ENCODE measurements around the gene ATP1A2.
A peak's percentile ranks its signal among the peaks of the same experiment; 100 is the strongest.

Gene ATP1A2

GRCh38 chr1:160092366-160093068 is 23.0 kb upstream of the ATP1A2 start:
- in situ Hi-C loops (cut with MboI; ENCODE audit: low sequenced_read_pairs): no loop called here
- H3K36me3 ChIP-seq (replicated peaks): no peaks in the 10 kb centered on the region

GRCh38 chr1:160093069-160093395 is 22.5 kb upstream of the ATP1A2 start:
- no peaks in the 10 kb centered on the region for H3K36me3 ChIP-seq (replicated peaks)
- peaks cover 18% of the 10 kb centered on the region for H3K4me1 ChIP-seq
- no peaks in the 10 kb centered on the region for H3K9me3 ChIP-seq
- in situ Hi-C loops (cut with MboI; ENCODE audit: low sequenced_read_pairs): no loop called here
- H3K4me3 ChIP-seq: no peak overlapping the region
- no peaks in the 10 kb centered on the region for H3K27me3 ChIP-seq (ENCODE audit: low read depth)
- no peak for DNase-seq (ENCODE audit: low spot score in 2 of 2)

More at GRCh38 chr1:160092366-160093068, 23.0 kb upstream of the ATP1A2 start:
- no peak for DNase-seq (ENCODE audit: low spot score in 2 of 2)
- peaks cover 17% of the 10 kb centered on the region for H3K4me1 ChIP-seq
- no peak overlapping the region for H3K4me3 ChIP-seq
- no peaks in the 10 kb centered on the region for H3K27me3 ChIP-seq (ENCODE audit: low read depth)
- H3K9me3 ChIP-seq: no peaks in the 10 kb centered on the region

- in situ Hi-C loops (cut with MboI; ENCODE audit: low sequenced_read_pairs): no loop called here
- no peak for DNase-seq (ENCODE audit: low spot score in 2 of 2)
- H3K36me3 ChIP-seq (replicated peaks): no peaks in the 10 kb centered on the region
- H3K9me3 ChIP-seq: no peaks in the 10 kb centered on the region
- H3K27me3 ChIP-seq (ENCODE audit: low read depth): no peaks in the 10 kb centered on the region
- no peak overlapping the region for H3K4me3 ChIP-seq
- H3K4me1 ChIP-seq: peaks cover 18% of the 10 kb centered on the region
Measured at GRCh38 chr1:160093624-160094290, 21.8 kb upstream of the ATP1A2 start.

DNA sequence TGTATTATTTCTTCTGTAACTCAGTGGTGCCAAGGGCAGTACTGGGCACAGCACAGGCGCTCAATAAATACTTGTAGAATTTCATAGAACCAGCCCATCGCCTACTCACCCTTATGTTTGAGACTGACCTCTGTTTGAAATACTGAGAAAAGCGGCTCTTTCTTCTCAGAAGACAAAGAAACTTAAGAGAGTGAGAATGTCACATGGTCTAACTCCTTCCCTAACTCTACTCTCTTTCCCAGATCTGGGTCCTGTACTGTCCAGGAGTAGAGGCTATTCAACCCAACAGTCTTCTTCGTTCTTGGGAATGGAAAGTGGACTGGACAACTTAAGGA is 21.3 kb upstream of the ATP1A2 start:
- in situ Hi-C loops (cut with MboI; ENCODE audit: low sequenced_read_pairs): no loop called here
- no peak overlapping the region for H3K4me3 ChIP-seq
- H3K36me3 ChIP-seq (replicated peaks): no peaks in the 10 kb centered on the region
- no peak for DNase-seq (ENCODE audit: low spot score in 2 of 2)
- no peaks in the 10 kb centered on the region for H3K9me3 ChIP-seq
- H3K4me1 ChIP-seq: peaks cover 20% of the 10 kb centered on the region
- no peaks in the 10 kb centered on the region for H3K27me3 ChIP-seq (ENCODE audit: low read depth)

DNA sequence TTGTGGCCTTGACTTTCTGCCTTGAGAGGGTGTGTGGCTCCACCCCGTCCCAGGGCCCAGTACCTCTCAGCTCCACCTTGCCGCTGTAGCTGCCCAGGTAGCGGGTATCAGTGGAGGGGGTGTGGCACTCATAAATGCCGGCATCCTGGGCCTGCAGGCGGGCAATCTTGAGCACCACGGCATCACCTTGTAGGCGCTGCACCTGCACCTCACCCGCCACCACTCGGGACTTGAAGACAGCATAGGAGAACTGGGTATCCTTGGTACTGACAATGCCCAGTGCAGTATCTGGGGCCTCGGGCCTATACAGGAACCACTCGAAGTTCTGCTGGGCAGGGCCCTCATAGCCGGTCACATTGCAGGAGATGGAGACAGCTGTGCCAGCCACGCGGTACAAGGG is 20.8 kb upstream of the ATP1A2 start:
- H3K36me3 ChIP-seq (replicated peaks): no peaks in the 10 kb centered on the region

DNA sequence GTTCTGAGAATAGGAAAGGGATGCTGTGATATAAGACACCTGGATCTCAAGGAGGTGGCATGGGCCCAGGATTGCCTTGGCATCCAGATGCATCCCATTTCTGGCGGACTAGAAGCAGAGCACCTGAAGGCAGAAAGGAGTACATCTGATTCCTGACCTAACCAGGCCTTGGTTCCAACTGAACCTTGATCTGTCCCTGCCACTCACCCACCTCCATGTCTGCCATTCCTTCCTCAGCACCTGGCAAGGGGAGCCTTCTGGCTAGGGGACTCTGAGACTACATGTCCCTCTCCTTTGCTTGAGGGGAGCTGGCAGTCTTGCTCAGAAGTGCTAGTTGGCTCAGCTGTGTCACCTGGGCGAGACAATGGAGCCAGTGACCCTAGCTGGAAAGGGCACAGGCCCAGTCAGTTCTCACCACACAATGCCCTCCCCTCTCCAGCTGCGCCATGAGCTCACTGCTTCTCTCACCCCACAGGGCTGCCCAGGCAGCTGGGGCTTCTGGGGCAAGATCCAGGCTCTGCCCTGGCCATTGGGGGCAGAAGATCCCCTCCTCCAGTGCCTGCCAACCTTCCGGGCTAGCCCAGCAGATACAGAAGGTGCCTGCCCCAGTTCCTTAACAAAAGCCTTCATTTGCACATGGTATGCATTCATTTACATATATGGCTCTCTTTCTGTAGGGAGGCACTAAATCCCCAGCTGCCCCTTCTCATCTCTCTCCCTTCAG is 20.0 kb upstream of the ATP1A2 start:
- no peaks in the 10 kb centered on the region for H3K27me3 ChIP-seq (ENCODE audit: low read depth)
- peak; percentile 50 to 66 for DNase-seq (ENCODE audit: low spot score in 2 of 2)
- in situ Hi-C loops (cut with MboI; ENCODE audit: low sequenced_read_pairs): no loop called here
- H3K36me3 ChIP-seq (replicated peaks): no peaks in the 10 kb centered on the region
- H3K4me3 ChIP-seq: no peak overlapping the region
- no peaks in the 10 kb centered on the region for H3K9me3 ChIP-seq
- peaks cover 22% of the 10 kb centered on the region for H3K4me1 ChIP-seq

More for the DNA sequence above, 20.8 kb upstream of the ATP1A2 start:
- no peak for DNase-seq (ENCODE audit: low spot score in 2 of 2)
- H3K9me3 ChIP-seq: no peaks in the 10 kb centered on the region
- no peak overlapping the region for H3K4me3 ChIP-seq
- H3K4me1 ChIP-seq: peaks cover 22% of the 10 kb centered on the region
- in situ Hi-C loops (cut with MboI; ENCODE audit: low sequenced_read_pairs): no loop called here
- H3K27me3 ChIP-seq (ENCODE audit: low read depth): no peaks in the 10 kb centered on the region

GRCh38 chr1:160096274-160097116 is 19.1 kb upstream of the ATP1A2 start:
- no peaks in the 10 kb centered on the region for H3K9me3 ChIP-seq
- H3K36me3 ChIP-seq (replicated peaks): no peaks in the 10 kb centered on the region
- H3K27me3 ChIP-seq (ENCODE audit: low read depth): no peaks in the 10 kb centered on the region
- DNase-seq (ENCODE audit: low spot score in 2 of 2): peak in 1 of 2 experiments; percentile 25
- in situ Hi-C loops (cut with MboI; ENCODE audit: low sequenced_read_pairs): no loop called here
- no peak overlapping the region for H3K4me3 ChIP-seq
- H3K4me1 ChIP-seq: peaks cover 25% of the 10 kb centered on the region

DNA sequence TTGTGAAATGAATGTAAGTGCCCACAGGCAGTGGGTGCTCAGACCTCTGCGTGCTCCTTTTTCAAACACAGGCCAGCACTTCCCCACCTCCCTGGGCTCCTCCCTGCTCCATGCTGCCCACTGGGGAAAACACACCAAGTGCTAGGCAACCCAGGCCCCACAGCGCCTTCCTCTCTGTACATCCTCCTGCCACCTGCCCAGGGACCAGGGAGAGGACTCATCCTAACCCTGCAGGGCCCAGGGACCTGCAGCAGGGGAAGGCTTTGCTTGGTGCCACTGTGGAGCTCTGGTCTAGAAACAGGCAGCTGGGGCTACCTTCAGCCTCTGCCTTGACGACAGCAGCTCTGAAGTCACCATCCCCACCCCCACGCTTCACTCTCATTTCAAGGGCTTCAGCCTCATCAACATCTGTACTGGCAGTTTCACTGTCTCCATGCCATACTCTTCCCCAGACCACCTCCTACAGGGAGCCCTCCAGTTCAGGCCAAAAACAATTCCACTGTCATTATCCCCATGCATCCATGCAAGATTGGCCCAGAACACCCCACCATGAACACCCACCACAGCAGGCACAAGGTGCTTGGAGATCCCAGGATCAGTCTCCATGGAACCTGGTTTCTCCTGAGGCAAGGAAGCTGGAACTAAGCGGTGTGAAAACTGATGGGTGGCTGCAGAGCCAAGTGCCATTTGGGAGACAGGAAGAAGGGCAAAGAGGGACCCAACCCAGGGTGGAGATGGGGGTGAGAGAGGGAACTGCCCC is 18.2 kb upstream of the ATP1A2 start:
- no peak for DNase-seq (ENCODE audit: low spot score in 2 of 2)
- Histone ChIP-seq H3K4me3 (peak overlapping the region; percentile 66), H3K4me1 (peaks cover 25% of the 10 kb centered on the region), H3K36me3 (replicated peaks) (no peaks in the 10 kb centered on the region), H3K9me3 (no peaks in the 10 kb centered on the region), H3K27me3 (ENCODE audit: low read depth) (no peaks in the 10 kb centered on the region)
- in situ Hi-C loops (cut with MboI; ENCODE audit: low sequenced_read_pairs): no loop called here

DNA sequence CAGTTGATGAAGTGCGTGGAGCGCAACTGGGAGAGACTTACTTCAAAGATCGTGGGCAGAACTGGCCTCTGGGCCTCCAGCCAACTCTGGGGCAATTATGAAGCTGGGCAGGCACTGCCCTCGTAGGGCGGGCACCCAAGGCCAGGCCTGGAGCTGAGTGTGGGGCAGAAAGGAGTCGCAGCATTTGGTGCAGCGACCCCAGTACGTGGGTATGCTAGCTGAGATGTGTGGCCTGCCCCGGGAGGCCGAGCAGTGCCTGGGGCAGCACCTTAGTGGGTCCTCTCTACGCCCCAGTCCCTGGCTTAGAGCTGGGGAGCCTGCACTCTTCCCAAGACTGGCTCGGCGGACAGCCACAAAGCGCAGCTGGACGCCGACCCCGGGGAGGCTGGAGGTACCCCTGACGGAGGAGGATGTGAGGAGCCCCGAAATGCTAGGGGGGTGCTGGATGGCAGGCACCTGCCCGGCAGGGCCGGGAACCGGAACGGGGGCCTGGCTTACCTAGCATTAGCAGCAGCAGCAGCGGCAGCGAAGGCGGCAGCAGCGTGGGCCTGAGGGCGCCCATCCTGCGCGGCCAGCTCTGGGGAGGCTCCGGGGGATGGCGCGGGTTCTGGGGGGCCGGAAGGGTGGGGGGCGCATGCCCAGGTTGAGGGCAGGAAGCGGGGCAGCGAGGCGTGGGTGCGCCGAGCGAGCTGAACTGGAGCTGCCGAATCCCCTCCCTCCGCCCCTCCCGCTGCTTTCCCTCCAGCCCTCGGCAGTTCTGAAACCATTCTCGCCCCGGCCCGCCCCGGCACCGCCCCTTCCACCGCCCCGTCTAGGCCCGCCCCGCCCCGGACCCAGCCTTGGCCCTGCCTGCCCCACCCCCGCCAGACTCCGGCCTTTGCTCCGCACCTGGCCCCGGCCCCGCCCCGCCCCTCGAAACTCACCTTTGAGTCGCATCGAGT is 17.4 kb upstream of the ATP1A2 start, which contains the start of gene IGSF8:
IGSF8 (minus strand) TSS at position 709 of the 941 bp plus-strand sequence; CDS start at position 562, 147 bp downstream.
- peaks cover 25% of the 10 kb centered on the region for H3K4me1 ChIP-seq
- H3K36me3 ChIP-seq (replicated peaks): no peaks in the 10 kb centered on the region
- peak; percentile 77 to 95 for DNase-seq (ENCODE audit: low spot score in 2 of 2)
- peak within 1 kb of the TSS; percentile 66 for H3K4me3 ChIP-seq
- no peaks in the 10 kb centered on the region for H3K27me3 ChIP-seq (ENCODE audit: low read depth)
- H3K9me3 ChIP-seq: no peaks in the 10 kb centered on the region
- in situ Hi-C loops (cut with MboI; ENCODE audit: low sequenced_read_pairs): no loop called here

GRCh38 chr1:160098852-160099561 is 16.6 kb upstream of the ATP1A2 start:
- peak; percentile 84 to 98 for DNase-seq (ENCODE audit: low spot score in 2 of 2)
- H3K4me1 ChIP-seq: peaks cover 25% of the 10 kb centered on the region
- no peaks in the 10 kb centered on the region for H3K27me3 ChIP-seq (ENCODE audit: low read depth)
- peak overlapping the region; percentile 28 for H3K4me3 ChIP-seq
- in situ Hi-C loops (cut with MboI; ENCODE audit: low sequenced_read_pairs): no loop called here
- H3K9me3 ChIP-seq: no peaks in the 10 kb centered on the region
- no peaks in the 10 kb centered on the region for H3K36me3 ChIP-seq (replicated peaks)

DNA sequence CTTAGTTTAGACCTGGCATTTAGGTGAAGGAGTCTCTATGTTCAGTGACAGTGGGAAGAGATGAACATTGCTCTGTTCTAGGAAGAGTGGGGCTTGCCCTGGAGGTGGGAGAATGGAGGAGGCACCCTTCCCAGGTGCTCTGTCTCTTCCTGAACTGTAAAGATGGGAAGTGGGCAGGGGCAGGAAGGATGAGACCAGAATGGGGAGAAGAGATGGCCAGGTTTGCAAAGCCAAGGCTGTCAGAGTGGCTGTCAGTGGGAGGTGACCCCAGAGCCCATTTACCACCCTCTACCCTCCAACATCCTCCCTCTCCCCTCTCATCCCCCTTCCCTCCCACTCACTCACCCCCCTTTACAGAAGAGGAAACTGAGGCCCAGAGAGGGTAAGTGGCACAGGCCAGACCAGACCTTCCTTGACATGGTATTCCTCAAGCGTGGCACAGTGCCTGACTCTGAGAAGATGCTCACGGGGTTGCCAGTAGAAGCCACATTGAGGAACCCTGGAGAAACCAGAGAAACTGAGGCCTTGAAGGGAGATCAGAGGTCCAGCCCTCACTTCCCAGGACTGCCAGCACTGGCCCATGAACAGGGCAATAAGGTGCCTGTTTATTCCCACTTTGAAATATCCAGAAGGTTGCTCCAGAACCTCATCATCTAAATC is 15.7 kb upstream of the ATP1A2 start:
- peaks cover 25% of the 10 kb centered on the region for H3K4me1 ChIP-seq
- in situ Hi-C loops (cut with MboI; ENCODE audit: low sequenced_read_pairs): loop anchor here (5.0 to 10.0 kb wide), 2 partner anchors 145 to 192 kb away; no protein-coding TSS in a partner anchor

More for the DNA sequence above, 15.7 kb upstream of the ATP1A2 start:
- Histone ChIP-seq H3K9me3 (no peaks in the 10 kb centered on the region), H3K27me3 (ENCODE audit: low read depth) (no peaks in the 10 kb centered on the region), H3K4me3 (no peak overlapping the region), H3K36me3 (replicated peaks) (no peaks in the 10 kb centered on the region)
- no peak for DNase-seq (ENCODE audit: low spot score in 2 of 2)
